ENCODE measurements around the gene CAPZB.

- TF ChIP-seq POLR2A (IDR thresholded peaks at IDR 0.05) = no peak
- TF ChIP-seq, protein P1, sequence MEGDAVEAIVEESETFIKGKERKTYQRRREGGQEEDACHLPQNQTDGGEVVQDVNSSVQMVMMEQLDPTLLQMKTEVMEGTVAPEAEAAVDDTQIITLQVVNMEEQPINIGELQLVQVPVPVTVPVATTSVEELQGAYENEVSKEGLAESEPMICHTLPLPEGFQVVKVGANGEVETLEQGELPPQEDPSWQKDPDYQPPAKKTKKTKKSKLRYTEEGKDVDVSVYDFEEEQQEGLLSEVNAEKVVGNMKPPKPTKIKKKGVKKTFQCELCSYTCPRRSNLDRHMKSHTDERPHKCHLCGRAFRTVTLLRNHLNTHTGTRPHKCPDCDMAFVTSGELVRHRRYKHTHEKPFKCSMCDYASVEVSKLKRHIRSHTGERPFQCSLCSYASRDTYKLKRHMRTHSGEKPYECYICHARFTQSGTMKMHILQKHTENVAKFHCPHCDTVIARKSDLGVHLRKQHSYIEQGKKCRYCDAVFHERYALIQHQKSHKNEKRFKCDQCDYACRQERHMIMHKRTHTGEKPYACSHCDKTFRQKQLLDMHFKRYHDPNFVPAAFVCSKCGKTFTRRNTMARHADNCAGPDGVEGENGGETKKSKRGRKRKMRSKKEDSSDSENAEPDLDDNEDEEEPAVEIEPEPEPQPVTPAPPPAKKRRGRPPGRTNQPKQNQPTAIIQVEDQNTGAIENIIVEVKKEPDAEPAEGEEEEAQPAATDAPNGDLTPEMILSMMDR (IDR thresholded peaks at IDR 0.05) = no peak
These were observed 104.1 kb downstream of the CAPZB start for GRCh38 chr1:19381261-19381660.

Measured in adrenal gland (tissue), 5 donors.